Psoas muscle (tissue), 8 donors: ENCODE data around the gene SORBS2. TPM values are rescaled to one million over a fixed set of nuclear protein-coding genes. Genes with fewer than 3 reads are reported as not detected.

Experiments used
- ATAC-seq, 4 donors: fragments of 200-7000 bp; cut with Tn5 transposase; one replicate each; pipeline ENCODE4 v1.9.1; 2020; ENCODE audit warnings: moderate library complexity in 3 of 4, mild to moderate bottlenecking in 2 of 4
- DNase-seq, 2 donors: peaks; one replicate each; pipeline ENCODE4 v3.0.0-alpha.2; 2020
- H3K27ac ChIP-seq: fragments of 200-600 bp; one replicate; pipeline ENCODE4 v1.8.0; 2022
- H3K27me3 ChIP-seq, 3 donors: fragments of 200-600 bp in 1 of 3; one replicate each; pipeline versions ENCODE4 v1.6.1 to v1.8.0; 2013 to 2022; ENCODE audit warnings: low read length in 2 of 3, mild to moderate bottlenecking in 2 of 3, moderate library complexity in 1 of 3; ENCODE audit not compliant: insufficient read depth in 3 of 3
- H3K36me3 ChIP-seq, 2 donors: fragments of 200-600 bp in 1 of 2; one replicate each; pipeline versions ENCODE4 v1.6.1 to v1.8.0; 2013 to 2022; ENCODE audit warnings: low read depth in 1 of 2, mild to moderate bottlenecking in 1 of 2, moderate library complexity in 1 of 2; ENCODE audit not compliant: insufficient read depth in 1 of 2
- H3K4me1 ChIP-seq: fragments of 200-600 bp; one replicate; pipeline ENCODE4 v1.8.0; 2022
- H3K4me3 ChIP-seq: fragments of 200-600 bp; one replicate; pipeline ENCODE4 v1.8.0; 2022; ENCODE audit warnings: mild to moderate bottlenecking
- H3K9me3 ChIP-seq: fragments of 200-600 bp; one replicate; pipeline ENCODE4 v1.8.0; 2022
- CTCF ChIP-seq: fragments of 200-600 bp; IDR thresholded peaks from one replicate; pipeline ENCODE4 v1.8.0; 2022; ENCODE audit warnings: antibody characterized with exemption
- WGBS, 3 donors: extraction: QIAGEN DNeasy Blood & Tissue Kit; methylation state at CpG; one replicate each; pipeline versions ENCODE4 v1.1.6 to v1.1.7; 2013; 5-methylcytosine and 5-hydroxymethylcytosine counted together
- intact Hi-C, 2 donors: fragments of 100-400 bp; cut with DNase I; formaldehyde crosslinking; loops; one replicate each; pipeline versions ENCODE4 v1.11.0 to v1.14.2; 2022
- polyA plus RNA-seq, 3 donors: library from polyadenylated mRNA; stranded (reverse); fragments of 200-250 nt; gene quantifications; one replicate each; pipeline ENCODE4 v1.2.3, GENCODE V29; 2013
- total RNA-seq, 4 donors: library from RNA; stranded (reverse); fragmentation: NEBNext Ultra II Directional in 2 of 4; extraction: Animal tissue kit (Norgen Biotek cat#: 25700) in 2 of 4; gene quantifications; one replicate each; pipeline versions ENCODE4 v1.2.1 to v1.2.4, GENCODE V29; 2021 to 2023
- donor health status: healthy with polysubstance abuse.
- donor health status: DM: no; HTN: no; CAD: no; lungs with moderate emphysema.
- donor health status: Bipolar disorder and iron deficiency.
- donor health status: healthy.
- donor health status: DM: yes; HTN: yes; CAD: no.
- donor health status: DM: no; HTN: no; CAD: no.
- donor health status: DM: no; HTN: no; CAD: no.
- donor health status: DM: yes; HTN: yes; CAD: no.

The SORBS2 gene
- total and polyA plus RNA-seq, 7 donors = 2.5 to 30.4 (median 7.2) TPM

- H3K27me3 ChIP-seq = no peaks in the 10 kb centered on the region
- DNase-seq (no peak), ATAC-seq (no peak)
- intact Hi-C loops = no loop called here
- no peaks in the 10 kb centered on the region for H3K36me3 ChIP-seq
- H3K9me3 ChIP-seq = no peaks in the 10 kb centered on the region
- no peak overlapping the region for H3K4me3 ChIP-seq
- H3K27ac ChIP-seq = no peak overlapping the region
- 84 to 91% (median 88%) methylated on average over 6 of the region's 6 CpGs for WGBS, 3 donors
- H3K4me1 ChIP-seq = peaks cover 9% of the 10 kb centered on the region
- no peak for TF ChIP-seq CTCF
Measured at GRCh38 chr4:185835814-185836213, 23.8 kb upstream of the SORBS2 start.

- TF ChIP-seq CTCF = no peak
- H3K9me3 ChIP-seq = no peaks in the 10 kb centered on the region
- no peak overlapping the region for H3K27ac ChIP-seq
- no peak for ATAC-seq
- intact Hi-C loops = no loop called here
- no peaks in the 10 kb centered on the region for H3K27me3 ChIP-seq
- WGBS, 3 donors = 88 to 96% (median 92%) methylated on average over 4 of the region's 4 CpGs
- no peaks in the 10 kb centered on the region for H3K36me3 ChIP-seq
- no peak for DNase-seq
- H3K4me3 ChIP-seq = no peak overlapping the region
- H3K4me1 ChIP-seq = peaks cover 9% of the 10 kb centered on the region
Measured at GRCh38 chr4:185835336-185835735, 23.3 kb upstream of the SORBS2 start.

- no peak for TF ChIP-seq CTCF
- Histone ChIP-seq H3K4me3 (no peak overlapping the region), H3K36me3 (no peaks in the 10 kb centered on the region), H3K9me3 (no peaks in the 10 kb centered on the region), H3K27me3 (no peaks in the 10 kb centered on the region), H3K27ac (no peak overlapping the region), H3K4me1 (peaks cover 9% of the 10 kb centered on the region)
- no peak for DNase-seq
- WGBS, 3 donors = 89 to 95% (median 90%) methylated on average over 6 of the region's 6 CpGs
- ATAC-seq = no peak
- intact Hi-C loops = no loop called here
Measured at GRCh38 chr4:185834778-185835177, 22.8 kb upstream of the SORBS2 start.

- Histone ChIP-seq H3K4me3 (no peak overlapping the region), H3K9me3 (no peaks in the 10 kb centered on the region), H3K27ac (no peak overlapping the region), H3K4me1 (peaks cover 4% of the 10 kb centered on the region), H3K36me3 (no peaks in the 10 kb centered on the region), H3K27me3 (no peaks in the 10 kb centered on the region)
- ATAC-seq (no peak), DNase-seq (no peak)
- intact Hi-C loops = no loop called here
- WGBS, 3 donors = 84 to 91% (median 86%) methylated on average over 4 of the region's 4 CpGs
- TF ChIP-seq CTCF = no peak
Measured at GRCh38 chr4:185834088-185834487, 22.1 kb upstream of the SORBS2 start.

- Histone ChIP-seq H3K4me3 (no peak overlapping the region), H3K4me1 (no peaks in the 10 kb centered on the region), H3K27ac (no peak overlapping the region), H3K36me3 (no peaks in the 10 kb centered on the region), H3K27me3 (no peaks in the 10 kb centered on the region), H3K9me3 (no peaks in the 10 kb centered on the region)
- no peak for TF ChIP-seq CTCF
- DNase-seq (no peak), ATAC-seq (no peak)
- intact Hi-C loops = no loop called here
Measured at GRCh38 chr4:185833055-185833598, 21.1 kb upstream of the SORBS2 start.
